GM18507 (cell line): ENCODE data around the gene LRRC23.
"Not testable (repeated sequence)": the region's sequence is repeated elsewhere in the genome, so short reads cannot be mapped to it uniquely, and the experiment has no call there.

Experiments
- DNase-seq: peaks from one replicate; pipeline ENCODE4 v3.0.0; 2011; ENCODE audit warnings: low read depth; ENCODE audit not compliant: insufficient read length; ENCODE audit errors: extremely low spot score
- FAIRE-seq: peaks from 2 replicates; lab custom pipeline; 2011; peaks lifted over from hg19 to GRCh38; lab: Jason Lieb, UNC

LRRC23 gene

DNA sequence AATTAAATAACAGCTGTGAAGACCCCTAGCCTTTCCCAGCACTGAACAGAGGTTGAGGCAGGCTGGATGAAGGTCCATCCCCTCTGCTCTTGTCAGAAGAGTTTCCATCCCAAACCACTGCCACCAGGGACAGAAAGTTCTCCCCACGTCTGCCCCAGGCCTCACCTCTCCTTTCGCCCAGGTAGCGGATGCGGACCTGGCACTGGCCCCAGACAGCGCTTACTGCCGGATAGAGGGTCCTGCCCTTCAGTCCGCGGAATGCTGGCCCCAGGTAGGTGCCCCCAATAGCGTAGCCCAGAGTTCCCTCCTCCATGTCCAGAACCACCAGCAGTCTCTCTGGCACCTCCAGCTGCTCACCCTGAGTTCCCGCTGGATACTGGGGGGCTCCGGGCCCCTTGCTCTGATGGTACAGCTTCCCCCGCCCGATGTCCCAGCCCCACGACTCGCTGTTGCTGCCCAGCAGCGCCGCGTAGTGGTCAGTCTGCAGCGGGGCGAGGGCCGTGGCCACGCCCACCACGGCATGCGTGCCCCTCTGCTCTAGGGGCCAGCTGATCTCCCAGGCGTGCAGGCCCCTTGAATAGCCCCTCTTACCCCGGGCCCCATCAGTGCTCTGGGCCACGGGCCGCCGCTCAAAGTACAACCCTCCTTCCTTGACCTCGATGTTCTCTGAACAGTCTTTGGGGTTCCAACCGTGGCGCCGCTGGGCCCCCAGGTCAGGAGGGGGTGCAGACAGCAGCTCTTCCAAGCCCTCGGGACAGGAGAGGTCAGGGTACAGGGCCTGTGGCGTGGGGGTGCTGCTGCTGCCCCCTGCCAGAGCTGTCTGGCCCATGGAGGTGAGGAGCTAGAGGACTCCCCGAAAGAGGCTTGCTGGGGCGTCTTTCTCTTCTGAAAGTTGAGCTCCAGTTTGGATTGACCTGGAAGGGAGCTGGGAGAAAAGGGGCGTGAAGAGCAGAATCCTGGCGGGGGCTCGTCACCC lies 32.3 kb upstream of the LRRC23 start:
- FAIRE-seq (peak; percentile 62), DNase-seq (no peak)

GRCh38 chr12:6873094-6874014 lies 31.3 kb upstream of the LRRC23 start, which contains the start of gene SPSB2:
TSS of gene SPSB2 (minus strand) at chr12:6873303. CDS start at chr12:6872901, 402 bp downstream.
- FAIRE-seq (peak; percentile 87), DNase-seq (peak; percentile 92)

- not testable (repeated sequence) for DNase-seq, FAIRE-seq
Measured at GRCh38 chr12:6874015-6874368, 30.6 kb upstream of the LRRC23 start.

- FAIRE-seq, DNase-seq: not testable (repeated sequence)
Measured at GRCh38 chr12:6879824-6880223, 24.8 kb upstream of the LRRC23 start.

GRCh38 chr12:6883252-6883651 lies 21.4 kb upstream of the LRRC23 start:
- no peak for FAIRE-seq
- no peak for DNase-seq

GRCh38 chr12:6883683-6884082 lies 20.9 kb upstream of the LRRC23 start:
- no peak for FAIRE-seq
- no peak for DNase-seq

DNA sequence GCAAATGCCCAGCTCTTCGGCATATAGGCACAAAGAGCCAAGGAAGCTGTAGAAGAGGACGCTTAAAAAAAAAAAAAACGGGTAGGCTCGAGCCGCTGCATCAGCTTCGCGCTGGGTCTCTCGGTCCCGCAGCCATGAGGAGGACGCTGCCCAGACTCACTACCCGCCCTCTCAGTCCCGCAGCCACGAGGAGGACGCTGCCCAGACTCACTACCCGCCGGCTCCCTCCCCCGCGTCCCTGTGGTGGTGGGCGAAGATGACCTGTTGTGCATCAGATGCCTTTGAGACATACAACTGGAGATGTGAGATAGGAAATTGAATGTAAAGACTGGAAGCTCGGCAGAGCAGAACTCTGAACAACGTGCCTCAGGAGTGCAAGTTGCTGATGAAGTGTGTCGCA lies 20.1 kb upstream of the LRRC23 start:
- no peak for FAIRE-seq
- DNase-seq = no peak

GRCh38 chr12:6886206-6886999 lies 18.2 kb upstream of the LRRC23 start:
- not testable (repeated sequence) for FAIRE-seq, DNase-seq

DNA sequence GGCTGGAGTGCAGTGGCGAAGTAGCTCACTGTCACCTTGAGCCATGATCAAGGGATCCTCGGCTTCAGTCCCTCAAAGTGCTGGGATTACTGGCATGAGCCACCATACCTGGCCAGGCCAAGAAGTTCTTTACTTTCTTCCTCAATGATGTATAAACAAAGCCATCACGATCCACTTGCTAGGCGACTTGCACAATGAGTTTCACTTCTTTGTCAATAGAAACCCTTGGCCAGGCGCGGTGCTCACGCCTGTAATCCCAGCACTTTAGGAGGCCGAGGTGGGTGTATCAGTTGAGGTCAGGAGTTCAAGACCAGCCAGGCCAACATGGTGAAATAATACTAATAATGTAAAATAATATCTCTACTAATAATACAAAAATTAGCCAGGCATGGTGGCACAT lies 17.2 kb upstream of the LRRC23 start:
- no peak for FAIRE-seq
- DNase-seq = no peak

GRCh38 chr12:6888360-6888759 lies 16.3 kb upstream of the LRRC23 start:
- DNase-seq = no peak
- no peak for FAIRE-seq

GRCh38 chr12:6888794-6889193 lies 15.8 kb upstream of the LRRC23 start:
- not testable (repeated sequence) for DNase-seq, FAIRE-seq

GRCh38 chr12:6889775-6890573 lies 14.6 kb upstream of the LRRC23 start:
- FAIRE-seq, DNase-seq: not testable (repeated sequence)

GRCh38 chr12:6890789-6891645 lies 13.6 kb upstream of the LRRC23 start:
- DNase-seq (peak; percentile 94), FAIRE-seq (peak; percentile 96)

DNA sequence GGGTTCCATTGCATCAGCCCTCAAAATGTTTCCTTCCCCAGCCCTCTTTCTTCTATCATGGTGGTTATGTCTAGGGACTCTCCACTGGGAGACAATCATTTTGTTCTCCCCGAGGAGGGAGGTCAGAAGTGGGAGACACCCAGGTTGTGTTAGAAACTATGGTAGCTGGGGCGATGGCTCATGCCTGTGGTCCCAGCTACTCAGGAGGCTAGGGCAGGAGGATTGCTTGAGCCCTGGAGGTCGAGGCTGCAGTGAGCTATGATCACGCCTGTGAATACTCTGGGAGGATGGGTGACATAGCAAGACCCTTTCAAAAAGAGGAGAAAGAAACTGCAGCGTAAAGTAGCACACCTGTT lies 13.0 kb upstream of the LRRC23 start:
- FAIRE-seq (no peak), DNase-seq (no peak)

DNA sequence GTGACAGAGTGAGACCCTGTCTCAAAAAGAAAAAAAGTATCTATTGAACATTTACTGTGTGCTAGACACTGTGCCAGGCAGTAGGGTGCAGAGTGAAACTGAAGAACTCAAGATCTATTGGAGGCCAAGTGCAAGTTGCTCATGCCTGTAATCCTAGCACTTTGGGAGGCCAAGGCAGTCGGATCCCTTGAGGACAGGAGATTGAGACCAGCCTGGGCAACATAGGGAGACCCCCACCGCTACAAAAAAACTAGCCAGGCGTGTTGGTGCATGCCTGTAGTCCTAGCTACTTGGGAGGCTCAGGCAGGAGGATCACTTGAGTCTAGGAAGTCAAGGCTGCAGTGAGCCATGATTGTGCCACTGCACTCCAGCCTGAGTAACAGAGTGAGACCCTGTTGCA lies 11.9 kb upstream of the LRRC23 start:
- not testable (repeated sequence) for FAIRE-seq, DNase-seq

- no peak for DNase-seq
- FAIRE-seq = no peak
Measured at GRCh38 chr12:6894321-6894720, 10.3 kb upstream of the LRRC23 start.

GRCh38 chr12:6896846-6897435 lies 7.7 kb upstream of the LRRC23 start:
- DNase-seq (no peak), FAIRE-seq (no peak)
